Fibroblast of lung (primary cell): Measurements from ENCODE around the gene TCHP. TPM values are rescaled to one million over a fixed set of nuclear protein-coding genes. Genes with fewer than 3 reads are reported as not detected.
A peak's percentile ranks its signal among the peaks of the same experiment; 100 is the strongest.

Experiments used
- DNase-seq, 2 donors: peaks; one replicate each; pipeline versions ENCODE4 v3.0.0 to v3.0.0-alpha.2; 2010; ENCODE audit warnings: low read depth in 2 of 2
- H2AFZ ChIP-seq: 2 replicates; pipeline ENCODE4 v1.5.1; 2012; ENCODE audit warnings: low read length, control low read depth, inconsistent platforms
- H3K27ac ChIP-seq: 2 replicates; pipeline ENCODE4 v1.5.1; 2011; ENCODE audit warnings: low read length, control low read depth; ENCODE audit not compliant: insufficient read depth
- H3K27me3 ChIP-seq: 2 replicates; pipeline ENCODE4 v1.5.1; 2011; ENCODE audit warnings: mild to moderate bottlenecking, low read length; ENCODE audit not compliant: control insufficient read depth, insufficient read depth
- H3K36me3 ChIP-seq: 2 replicates; pipeline ENCODE4 v1.5.1; 2011; ENCODE audit warnings: low read length; ENCODE audit not compliant: control insufficient read depth, insufficient read depth
- H3K4me1 ChIP-seq: 2 replicates; pipeline ENCODE4 v1.5.1; 2011; ENCODE audit warnings: low read length; ENCODE audit not compliant: control insufficient read depth, insufficient read depth; ENCODE audit errors: extremely low read depth
- H3K4me2 ChIP-seq: 2 replicates; pipeline ENCODE4 v1.5.1; 2011; ENCODE audit warnings: low read length, control low read depth; ENCODE audit not compliant: insufficient read depth; ENCODE audit errors: extremely low read depth
- H3K4me3 ChIP-seq, 4 experiments: fragments of 200-600 bp in 1 of 4; sonication (generic) in 1 of 4; replicated peaks in 1 of 4; 2 replicates each; pipeline ENCODE4 v1.5.1; 2011 to 2016; ENCODE audit warnings: low read length in 4 of 4, low read depth in 3 of 4, mild to moderate bottlenecking in 3 of 4, control low read depth in 2 of 4, inconsistent platforms in 1 of 4, mixed read lengths in 1 of 4; ENCODE audit not compliant: insufficient read depth in 1 of 4; ENCODE audit errors: control extremely low read depth in 1 of 4
- H3K79me2 ChIP-seq: 2 replicates; pipeline ENCODE4 v1.5.1; 2012; ENCODE audit warnings: mild to moderate bottlenecking, low read length, inconsistent platforms; ENCODE audit not compliant: control insufficient read depth, insufficient read depth
- H3K9ac ChIP-seq: 2 replicates; pipeline ENCODE4 v1.5.1; 2011; ENCODE audit warnings: mild to moderate bottlenecking, low read length, control low read depth; ENCODE audit not compliant: insufficient read depth
- H3K9me3 ChIP-seq: 2 replicates; pipeline ENCODE4 v1.5.1; 2012; ENCODE audit warnings: low read depth, low read length; ENCODE audit not compliant: control insufficient read depth, insufficient read depth
- H4K20me1 ChIP-seq: 2 replicates; pipeline ENCODE4 v1.5.1; 2011; ENCODE audit warnings: low read length; ENCODE audit not compliant: control insufficient read depth, insufficient read depth; ENCODE audit errors: extremely low read depth
- CTCF ChIP-seq, 2 donors: IDR thresholded peaks in 1 of 2; conservative IDR thresholded peaks in 1 of 2; 1 replicate in 1 of 2; 2 replicates in 1 of 2; pipeline ENCODE4 v1.5.1; 2011 to 2012; ENCODE audit warnings: low read length in 2 of 2, control low read depth in 1 of 2, inconsistent platforms in 1 of 2, low read depth in 1 of 2, mild to moderate bottlenecking in 1 of 2
- EZH2 ChIP-seq: IDR thresholded peaks from 2 replicates; pipeline ENCODE4 v1.5.1; 2012; ENCODE audit warnings: low read length, control low read depth, mild to moderate bottlenecking; ENCODE audit errors: missing control alignments
- polyA plus RNA-seq, 2 donors: library from polyadenylated mRNA; depleted of rRNA in 1 of 2; stranded (reverse) in 1 of 2; unstranded in 1 of 2; fragments of >200 nt; gene quantifications; 2 replicates each; pipeline ENCODE4 v1.2.1, GENCODE V29; 2011 to 2012; ENCODE audit warnings: missing spikeins in 1 of 2
- total RNA-seq: library from RNA; depleted of rRNA; stranded (reverse); fragments of >200 nt; gene quantifications from 2 replicates; pipeline ENCODE4 v1.2.1, GENCODE V29; 2014

Gene TCHP
- total and polyA plus RNA-seq, 2 donors (not counting 1 experiment from before 2014, with no cell fraction given), result 9.4 to 10.3 TPM

- Histone ChIP-seq H3K9ac (no peak overlapping the region), H4K20me1 (no peaks in the 10 kb centered on the region), H2AFZ (no peak overlapping the region), H3K4me1 (no peaks in the 10 kb centered on the region), H3K27ac (no peak overlapping the region), H3K36me3 (peaks cover 4% of the 10 kb centered on the region), H3K79me2 (no peaks in the 10 kb centered on the region), H3K4me2 (no peak overlapping the region), H3K9me3 (no peaks in the 10 kb centered on the region), H3K4me3 (no peak overlapping the region), H3K27me3 (no peaks in the 10 kb centered on the region)
- TF ChIP-seq CTCF (conservative IDR thresholded peaks at IDR 0.05 in 1 of 2, IDR thresholded peaks at IDR 0.05 in 1 of 2; ENCODE audit: low read depth in 1 of 2, low read length in 2 of 2) (no peak), EZH2 (no peak)
- no peak for DNase-seq
Measured at GRCh38 chr12:109939504-109939903, 39.4 kb downstream of the TCHP start.

GRCh38 chr12:109940339-109940923 is 40.4 kb downstream of the TCHP start:
- peaks cover 4% of the 10 kb centered on the region for H3K36me3 ChIP-seq
- DNase-seq, result no peak
- no peak overlapping the region for H3K27ac ChIP-seq
- H3K4me2 ChIP-seq, result no peak overlapping the region
- TF ChIP-seq CTCF (conservative IDR thresholded peaks at IDR 0.05 in 1 of 2, IDR thresholded peaks at IDR 0.05 in 1 of 2; ENCODE audit: low read depth in 1 of 2, low read length in 2 of 2) (no peak), EZH2 (no peak)
- H3K4me3 ChIP-seq, result no peak overlapping the region
- H2AFZ ChIP-seq, result no peak overlapping the region
- H3K4me1 ChIP-seq, result peaks cover 2% of the 10 kb centered on the region
- H3K9ac ChIP-seq, result no peak overlapping the region
- H4K20me1 ChIP-seq, result no peaks in the 10 kb centered on the region
- no peaks in the 10 kb centered on the region for H3K79me2 ChIP-seq
- H3K27me3 ChIP-seq, result no peaks in the 10 kb centered on the region
- H3K9me3 ChIP-seq, result no peaks in the 10 kb centered on the region

- H3K9me3 ChIP-seq, result no peaks in the 10 kb centered on the region
- H4K20me1 ChIP-seq, result no peaks in the 10 kb centered on the region
- no peak overlapping the region for H3K4me2 ChIP-seq
- H3K4me1 ChIP-seq, result peaks cover 21% of the 10 kb centered on the region
- H3K79me2 ChIP-seq, result no peaks in the 10 kb centered on the region
- H3K4me3 ChIP-seq, result no peak overlapping the region
- peaks cover 13% of the 10 kb centered on the region for H3K36me3 ChIP-seq
- H3K27me3 ChIP-seq, result no peaks in the 10 kb centered on the region
- TF ChIP-seq EZH2 (no peak), CTCF (conservative IDR thresholded peaks at IDR 0.05 in 1 of 2, IDR thresholded peaks at IDR 0.05 in 1 of 2; ENCODE audit: low read depth in 1 of 2, low read length in 2 of 2) (no peak)
- no peak overlapping the region for H2AFZ ChIP-seq
- DNase-seq, result peak in 1 of 2 donors; percentile 52
- H3K9ac ChIP-seq, result no peak overlapping the region
- H3K27ac ChIP-seq, result no peak overlapping the region
Measured at GRCh38 chr12:109943811-109944210, 43.7 kb downstream of the TCHP start.
